ENCODE results near the gene UNC93B1.
A peak's percentile ranks its signal among the peaks of the same experiment; 100 is the strongest.

The UNC93B1 gene

DNA sequence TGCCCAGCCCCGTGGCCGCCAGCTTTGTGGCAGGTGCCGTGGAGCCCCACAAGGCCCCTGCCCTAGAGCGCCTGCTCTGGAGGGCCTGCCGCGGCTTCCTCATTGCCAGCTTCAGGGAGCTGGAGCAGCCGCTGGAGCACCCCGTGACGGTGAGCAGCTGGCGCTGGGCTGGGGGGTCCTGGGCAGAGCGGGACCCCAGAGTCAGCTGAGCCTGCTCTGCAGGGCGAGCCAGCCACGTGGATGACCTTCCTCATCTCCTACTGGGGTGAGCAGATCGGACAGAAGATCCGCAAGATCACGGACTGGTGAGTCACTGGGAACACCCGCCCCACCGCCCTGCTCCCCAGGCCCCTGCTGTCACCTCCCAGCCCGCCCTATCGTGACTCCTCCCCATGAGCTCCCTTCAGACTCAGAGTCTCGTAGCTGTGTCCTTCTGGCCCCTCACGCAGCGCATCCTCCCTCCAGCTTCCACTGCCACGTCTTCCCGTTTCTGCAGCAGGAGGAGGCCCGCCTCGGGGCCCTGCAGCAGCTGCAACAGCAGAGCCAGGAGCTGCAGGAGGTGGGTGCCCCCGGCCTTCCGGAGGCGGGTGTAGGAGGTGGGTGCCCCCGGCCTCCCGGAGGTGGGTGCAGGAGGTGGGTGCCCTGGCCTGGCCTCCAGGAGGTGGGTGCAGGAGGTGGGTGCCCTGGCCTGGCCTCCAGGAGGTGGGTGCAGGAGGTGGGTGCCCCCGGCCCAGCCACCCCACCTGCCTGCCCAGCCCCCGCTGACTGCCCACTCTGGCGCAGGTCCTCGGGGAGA is 39.6 kb upstream of the UNC93B1 start:
- TF ChIP-seq, protein P1, sequence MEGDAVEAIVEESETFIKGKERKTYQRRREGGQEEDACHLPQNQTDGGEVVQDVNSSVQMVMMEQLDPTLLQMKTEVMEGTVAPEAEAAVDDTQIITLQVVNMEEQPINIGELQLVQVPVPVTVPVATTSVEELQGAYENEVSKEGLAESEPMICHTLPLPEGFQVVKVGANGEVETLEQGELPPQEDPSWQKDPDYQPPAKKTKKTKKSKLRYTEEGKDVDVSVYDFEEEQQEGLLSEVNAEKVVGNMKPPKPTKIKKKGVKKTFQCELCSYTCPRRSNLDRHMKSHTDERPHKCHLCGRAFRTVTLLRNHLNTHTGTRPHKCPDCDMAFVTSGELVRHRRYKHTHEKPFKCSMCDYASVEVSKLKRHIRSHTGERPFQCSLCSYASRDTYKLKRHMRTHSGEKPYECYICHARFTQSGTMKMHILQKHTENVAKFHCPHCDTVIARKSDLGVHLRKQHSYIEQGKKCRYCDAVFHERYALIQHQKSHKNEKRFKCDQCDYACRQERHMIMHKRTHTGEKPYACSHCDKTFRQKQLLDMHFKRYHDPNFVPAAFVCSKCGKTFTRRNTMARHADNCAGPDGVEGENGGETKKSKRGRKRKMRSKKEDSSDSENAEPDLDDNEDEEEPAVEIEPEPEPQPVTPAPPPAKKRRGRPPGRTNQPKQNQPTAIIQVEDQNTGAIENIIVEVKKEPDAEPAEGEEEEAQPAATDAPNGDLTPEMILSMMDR (IDR thresholded peaks at IDR 0.05; ENCODE audit: low read depth, low read length) = no peak
- no peak overlapping the region for H3K4me3 ChIP-seq (replicated peaks in 1 of 2; ENCODE audit: low read depth in 2 of 2, low read length in 2 of 2)
- DNase-seq (ENCODE audit: low read depth in 2 of 2) = peak; percentile 49 to 58

DNA sequence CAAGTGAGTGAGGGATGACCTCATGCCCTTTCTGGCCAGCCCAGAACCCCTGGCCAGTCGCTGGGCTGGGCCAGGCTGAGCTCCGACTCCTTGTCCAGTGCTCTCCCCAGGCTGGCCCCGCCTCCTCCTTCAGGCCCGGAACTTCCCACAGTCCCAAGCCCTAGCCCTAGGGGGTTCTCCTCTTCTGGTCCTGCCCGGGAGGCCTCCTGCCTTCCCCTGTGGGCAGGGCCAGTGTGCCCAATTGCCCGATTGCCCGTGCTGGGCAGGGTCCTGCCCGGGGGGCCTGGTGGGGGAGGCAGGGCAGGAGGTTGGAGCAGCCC is 39.1 kb upstream of the UNC93B1 start:
- TF ChIP-seq, protein P1 (IDR thresholded peaks at IDR 0.05; ENCODE audit: low read depth, low read length) = no peak
- H3K4me3 ChIP-seq (replicated peaks in 1 of 2; ENCODE audit: low read depth in 2 of 2, low read length in 2 of 2) = no peak overlapping the region
- no peak for DNase-seq (ENCODE audit: low read depth in 2 of 2)

DNA sequence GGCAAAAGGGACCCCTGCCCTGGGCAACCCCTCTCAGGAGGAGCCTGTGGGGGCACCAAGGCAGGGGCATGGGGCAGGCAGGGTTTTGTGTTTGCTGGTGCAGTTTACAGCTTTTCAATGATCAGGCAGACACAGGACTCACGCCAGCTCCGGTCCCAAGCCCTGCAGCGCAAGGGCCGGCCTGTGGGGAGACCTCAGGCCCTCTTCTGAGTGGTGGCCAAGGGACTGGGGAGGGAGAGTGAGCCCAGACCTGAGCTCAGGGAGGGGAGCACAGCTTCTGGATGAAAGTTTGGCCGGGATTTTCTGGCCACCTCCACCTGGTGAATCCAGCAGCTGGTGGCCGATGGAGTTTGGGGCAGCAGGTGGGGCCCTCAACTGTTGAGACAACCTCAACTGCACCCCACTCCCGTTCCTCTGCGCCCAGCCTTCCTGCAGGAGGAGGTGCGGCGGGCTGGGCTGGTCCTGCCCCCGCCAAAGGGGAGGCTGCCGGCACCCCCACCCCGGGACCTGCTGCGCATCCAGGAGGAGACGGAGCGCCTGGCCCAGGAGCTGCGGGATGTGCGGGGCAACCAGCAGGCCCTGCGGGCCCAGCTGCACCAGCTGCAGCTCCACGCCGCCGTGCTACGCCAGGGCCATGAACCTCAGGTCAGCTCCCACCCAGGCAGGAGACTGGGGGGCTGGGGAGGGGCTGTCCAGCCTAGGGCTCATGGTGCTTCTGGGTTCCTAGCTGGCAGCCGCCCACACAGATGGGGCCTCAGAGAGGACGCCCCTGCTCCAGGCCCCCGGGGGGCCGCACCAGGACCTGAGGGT is 38.5 kb upstream of the UNC93B1 start:
- TF ChIP-seq, protein P1 (IDR thresholded peaks at IDR 0.05; ENCODE audit: low read depth, low read length) = no peak
- DNase-seq (ENCODE audit: low read depth in 2 of 2) = no peak

DNA sequence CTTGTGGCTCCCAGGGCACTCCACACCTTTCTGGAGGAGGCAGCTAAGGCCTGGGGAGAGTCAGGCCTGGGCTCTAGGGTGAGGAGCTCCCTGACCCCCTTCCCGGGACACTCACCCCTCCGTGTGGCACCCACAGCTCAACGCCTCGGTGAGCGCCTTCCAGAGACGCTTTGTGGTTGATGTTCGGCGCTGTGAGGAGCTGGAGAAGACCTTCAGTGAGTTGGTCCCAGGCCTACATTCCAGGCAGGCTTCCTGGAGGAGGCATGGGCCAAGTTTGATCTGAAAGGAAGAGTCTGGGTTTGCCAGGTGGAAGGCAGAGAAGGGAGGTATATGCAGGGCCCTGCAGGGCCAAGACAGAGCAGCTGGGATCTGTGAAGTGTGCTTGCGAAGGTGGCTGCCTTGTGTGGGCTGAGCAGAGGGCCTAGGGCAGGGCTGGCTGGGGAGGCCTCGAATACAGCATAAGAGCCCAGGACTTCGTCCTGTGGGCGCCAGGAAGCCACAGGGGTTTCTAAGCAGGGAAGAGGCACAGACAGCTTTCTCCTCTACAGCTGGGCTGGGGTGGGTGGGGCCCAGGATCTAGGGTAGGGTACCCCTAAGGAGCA is 37.8 kb upstream of the UNC93B1 start:
- H3K4me3 ChIP-seq (replicated peaks in 1 of 2; ENCODE audit: low read depth in 2 of 2, low read length in 2 of 2) = no peak overlapping the region
- DNase-seq (ENCODE audit: low read depth in 2 of 2) = no peak
- TF ChIP-seq, protein P1 (IDR thresholded peaks at IDR 0.05; ENCODE audit: low read depth, low read length) = no peak

More for the DNA sequence above, 38.5 kb upstream of the UNC93B1 start:
- H3K4me3 ChIP-seq (replicated peaks in 1 of 2; ENCODE audit: low read depth in 2 of 2, low read length in 2 of 2) = no peak overlapping the region

DNA sequence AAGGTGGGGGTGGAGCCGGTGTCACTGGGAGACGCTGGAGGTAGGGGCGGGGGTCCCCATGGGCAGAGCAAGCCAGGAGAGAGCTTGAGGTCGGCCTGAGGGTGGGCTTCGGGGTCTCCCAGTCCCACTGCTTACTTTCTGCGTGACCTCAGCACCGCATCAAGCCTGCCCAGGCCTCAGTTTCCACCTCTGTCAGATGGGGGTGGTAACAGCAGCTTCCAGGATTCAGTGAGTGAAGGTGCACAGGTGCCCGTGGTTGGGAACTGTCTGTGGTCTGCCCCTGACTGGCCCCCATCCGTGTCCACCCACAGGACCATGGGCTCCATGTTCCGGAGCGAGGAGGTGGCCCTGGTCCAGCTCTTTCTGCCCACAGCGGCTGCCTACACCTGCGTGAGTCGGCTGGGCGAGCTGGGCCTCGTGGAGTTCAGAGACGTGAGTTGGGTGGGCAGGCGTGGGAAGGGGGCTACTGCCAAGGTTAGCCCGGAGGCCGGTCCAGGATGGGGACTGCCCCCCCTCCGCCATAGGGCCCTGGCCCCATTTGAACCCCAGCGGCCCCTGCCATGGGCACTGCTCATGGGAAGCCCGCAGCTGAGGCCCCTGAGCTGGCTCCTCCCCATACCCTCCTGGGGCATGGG is 37.2 kb upstream of the UNC93B1 start:
- no peak for DNase-seq (ENCODE audit: low read depth in 2 of 2)
- H3K4me3 ChIP-seq (replicated peaks in 1 of 2; ENCODE audit: low read depth in 2 of 2, low read length in 2 of 2) = peak overlapping the region; percentile 77 to 80

More for the DNA sequence above, 37.2 kb upstream of the UNC93B1 start:
- TF ChIP-seq, protein P1 (IDR thresholded peaks at IDR 0.05; ENCODE audit: low read depth, low read length) = no peak

Measured in cardiac fibroblast (primary cell).